MM.1S (cell line): ENCODE results near the gene BCAS3.

Experiments used
- DNase-seq: peaks from one replicate; pipeline ENCODE4 v3.0.0-alpha.2; 2015
- H2AFZ ChIP-seq: fragments of 300-600 bp; sonication (generic); 2 replicates; pipeline ENCODE4 v1.6.0; 2016; ENCODE audit warnings: antibody characterized with exemption, low read length
- H3F3A ChIP-seq: fragments of 300-600 bp; sonication (generic); 2 replicates; pipeline ENCODE4 v1.6.1; 2016; ENCODE audit warnings: mild to moderate bottlenecking, antibody characterized with exemption, low read length, moderate library complexity, mixed read lengths; ENCODE audit not compliant: insufficient read depth
- H3K27ac ChIP-seq: fragments of 300-600 bp; sonication (generic); 2 replicates; pipeline ENCODE4 v1.5.1; 2016; ENCODE audit warnings: mild to moderate bottlenecking, low read length
- H3K27me3 ChIP-seq: fragments of 300-600 bp; sonication (generic); replicated peaks from 2 replicates; pipeline ENCODE4 v1.6.0; 2016; ENCODE audit warnings: low read length; ENCODE audit not compliant: insufficient read depth
- H3K36me3 ChIP-seq: fragments of 300-600 bp; sonication (generic); replicated peaks from 2 replicates; pipeline ENCODE4 v1.6.1; 2016; ENCODE audit warnings: mild to moderate bottlenecking, low read length, mixed read lengths; ENCODE audit not compliant: insufficient read depth
- H3K4me1 ChIP-seq: fragments of 300-600 bp; sonication (generic); 2 replicates; pipeline ENCODE4 v1.6.1; 2016; ENCODE audit warnings: low read length, mixed read lengths
- H3K4me2 ChIP-seq: fragments of 300-600 bp; sonication (generic); 2 replicates; pipeline ENCODE4 v1.6.0; 2016; ENCODE audit warnings: low read depth, low read length
- H3K4me3 ChIP-seq: fragments of 300-600 bp; sonication (generic); 2 replicates; pipeline ENCODE4 v1.5.1; 2016; ENCODE audit warnings: low read length, mixed read lengths
- H3K79me2 ChIP-seq: fragments of 300-600 bp; sonication (generic); 2 replicates; pipeline ENCODE4 v1.6.1; 2016; ENCODE audit warnings: mixed run types, low read length, mixed read lengths
- H3K9ac ChIP-seq: fragments of 300-600 bp; sonication (generic); 2 replicates; pipeline ENCODE4 v1.6.1; 2016; ENCODE audit warnings: low read length, mixed read lengths
- H3K9me2 ChIP-seq: fragments of 300-600 bp; sonication (generic); replicated peaks from 2 replicates; pipeline ENCODE4 v1.6.1; 2016; ENCODE audit warnings: mild to moderate bottlenecking, low read length, mixed read lengths; ENCODE audit not compliant: insufficient read depth
- H3K9me3 ChIP-seq: fragments of 300-600 bp; sonication (generic); replicated peaks from 2 replicates; pipeline ENCODE4 v1.6.1; 2016; ENCODE audit warnings: mild to moderate bottlenecking, low read length, mixed read lengths; ENCODE audit not compliant: insufficient read depth
- H4K20me1 ChIP-seq: fragments of 300-600 bp; sonication (generic); 2 replicates; pipeline ENCODE4 v1.6.1; 2016; ENCODE audit warnings: mild to moderate bottlenecking, low read length, moderate library complexity, mixed read lengths; ENCODE audit not compliant: insufficient read depth
- EZH2 ChIP-seq: fragments of 300-600 bp; sonication (generic); optimal IDR thresholded peaks from 2 replicates; pipeline ENCODE3; 2017; ENCODE audit warnings: low read depth, mild to moderate bottlenecking, antibody characterized with exemption, low read length, mixed read lengths
- EZH2phosphoT487 ChIP-seq: fragments of 300-600 bp; sonication (generic); IDR thresholded peaks from 2 replicates; pipeline ENCODE4 v1.6.1; 2018; ENCODE audit warnings: antibody characterized with exemption, low read length
- TF ChIP-seq, protein P1 (sequence below): fragments of 300-600 bp; sonication (generic); IDR thresholded peaks from 2 replicates; pipeline ENCODE4 v1.5.1; 2016; ENCODE audit warnings: antibody characterized with exemption, low read length, mixed read lengths

BCAS3 gene

DNA sequence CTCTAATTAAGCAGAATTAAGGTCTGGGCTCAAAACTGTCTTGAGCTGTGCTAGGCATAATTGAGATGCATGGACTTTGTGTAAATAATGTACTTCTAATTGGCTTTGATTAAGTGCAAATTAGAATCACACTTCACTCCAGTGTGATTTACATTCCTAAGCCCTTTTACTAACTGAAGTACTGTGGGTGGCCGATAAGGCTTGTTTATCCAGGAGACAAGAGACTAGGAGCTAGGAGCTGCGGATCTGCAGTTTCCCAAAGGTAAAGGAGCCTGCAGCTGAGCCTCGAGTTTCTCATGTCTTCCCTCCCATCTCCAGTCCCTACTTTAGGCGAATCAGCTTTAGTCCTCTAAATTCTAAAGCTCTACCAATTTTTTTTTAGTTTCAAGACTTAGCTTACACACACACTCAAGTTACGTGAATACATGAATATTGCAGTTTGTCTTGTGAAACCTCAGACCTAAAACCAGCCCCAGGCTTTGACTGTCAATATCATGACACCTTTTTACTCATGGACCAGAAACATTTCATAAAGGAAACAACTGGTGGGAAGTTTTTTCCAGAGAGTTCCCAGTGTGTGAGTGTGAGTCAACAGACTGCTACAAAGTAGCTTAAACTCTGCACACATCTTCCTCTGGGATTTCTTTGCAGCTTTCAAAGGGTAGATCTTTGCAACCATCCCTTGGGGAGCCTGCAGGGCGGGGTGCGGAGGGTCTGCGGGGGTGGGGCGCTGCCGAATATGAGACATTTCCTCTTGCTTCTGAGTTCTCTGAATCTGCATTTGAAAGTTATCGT is 608.1 kb downstream of the BCAS3 start:
- Histone ChIP-seq H3K4me3 (no peak overlapping the region), H3K27me3 (no peaks in the 10 kb centered on the region), H3K27ac (no peak overlapping the region), H3K9ac (no peak overlapping the region), H3K36me3 (no peaks in the 10 kb centered on the region), H3F3A (no peaks in the 10 kb centered on the region), H3K4me1 (no peaks in the 10 kb centered on the region), H3K9me3 (no peaks in the 10 kb centered on the region), H4K20me1 (no peaks in the 10 kb centered on the region), H2AFZ (no peak overlapping the region), H3K4me2 (no peak overlapping the region), H3K9me2 (no peaks in the 10 kb centered on the region), H3K79me2 (no peaks in the 10 kb centered on the region)
- DNase-seq, result no peak
- TF ChIP-seq, protein P1, sequence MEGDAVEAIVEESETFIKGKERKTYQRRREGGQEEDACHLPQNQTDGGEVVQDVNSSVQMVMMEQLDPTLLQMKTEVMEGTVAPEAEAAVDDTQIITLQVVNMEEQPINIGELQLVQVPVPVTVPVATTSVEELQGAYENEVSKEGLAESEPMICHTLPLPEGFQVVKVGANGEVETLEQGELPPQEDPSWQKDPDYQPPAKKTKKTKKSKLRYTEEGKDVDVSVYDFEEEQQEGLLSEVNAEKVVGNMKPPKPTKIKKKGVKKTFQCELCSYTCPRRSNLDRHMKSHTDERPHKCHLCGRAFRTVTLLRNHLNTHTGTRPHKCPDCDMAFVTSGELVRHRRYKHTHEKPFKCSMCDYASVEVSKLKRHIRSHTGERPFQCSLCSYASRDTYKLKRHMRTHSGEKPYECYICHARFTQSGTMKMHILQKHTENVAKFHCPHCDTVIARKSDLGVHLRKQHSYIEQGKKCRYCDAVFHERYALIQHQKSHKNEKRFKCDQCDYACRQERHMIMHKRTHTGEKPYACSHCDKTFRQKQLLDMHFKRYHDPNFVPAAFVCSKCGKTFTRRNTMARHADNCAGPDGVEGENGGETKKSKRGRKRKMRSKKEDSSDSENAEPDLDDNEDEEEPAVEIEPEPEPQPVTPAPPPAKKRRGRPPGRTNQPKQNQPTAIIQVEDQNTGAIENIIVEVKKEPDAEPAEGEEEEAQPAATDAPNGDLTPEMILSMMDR, result no peak
- TF ChIP-seq EZH2, result no peak
- TF ChIP-seq EZH2phosphoT487, result no peak

DNA sequence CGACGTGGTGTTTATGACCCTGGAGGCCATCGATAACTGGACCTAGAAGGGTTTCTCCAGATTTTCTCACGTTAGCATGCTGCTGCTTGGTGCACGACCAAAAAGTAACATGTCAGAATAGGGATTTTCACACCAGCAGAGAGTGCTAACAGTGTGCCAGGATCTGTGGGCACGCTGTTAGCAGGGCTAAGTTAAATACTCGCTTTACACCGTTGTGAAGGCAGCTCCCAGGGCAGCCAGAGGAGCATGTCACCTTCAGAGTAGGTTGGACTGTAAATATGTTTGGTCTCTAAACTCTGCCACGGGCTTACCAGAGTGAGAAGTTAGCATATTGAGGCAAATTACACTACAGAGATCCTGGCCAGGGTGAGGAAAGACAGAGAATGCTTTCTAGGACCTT is 608.8 kb downstream of the BCAS3 start:
- no peak overlapping the region for H3K27ac ChIP-seq
- no peaks in the 10 kb centered on the region for H3K27me3 ChIP-seq
- no peak overlapping the region for H2AFZ ChIP-seq
- no peaks in the 10 kb centered on the region for H3K9me2 ChIP-seq
- H3K9me3 ChIP-seq, result no peaks in the 10 kb centered on the region
- H3K4me2 ChIP-seq, result no peak overlapping the region
- no peaks in the 10 kb centered on the region for H3K79me2 ChIP-seq
- no peaks in the 10 kb centered on the region for H4K20me1 ChIP-seq
- no peaks in the 10 kb centered on the region for H3K36me3 ChIP-seq
- no peaks in the 10 kb centered on the region for H3K4me1 ChIP-seq
- no peak for DNase-seq
- TF ChIP-seq EZH2phosphoT487, result no peak
- H3F3A ChIP-seq, result no peaks in the 10 kb centered on the region
- H3K4me3 ChIP-seq, result no peak overlapping the region
- H3K9ac ChIP-seq, result no peak overlapping the region

DNA sequence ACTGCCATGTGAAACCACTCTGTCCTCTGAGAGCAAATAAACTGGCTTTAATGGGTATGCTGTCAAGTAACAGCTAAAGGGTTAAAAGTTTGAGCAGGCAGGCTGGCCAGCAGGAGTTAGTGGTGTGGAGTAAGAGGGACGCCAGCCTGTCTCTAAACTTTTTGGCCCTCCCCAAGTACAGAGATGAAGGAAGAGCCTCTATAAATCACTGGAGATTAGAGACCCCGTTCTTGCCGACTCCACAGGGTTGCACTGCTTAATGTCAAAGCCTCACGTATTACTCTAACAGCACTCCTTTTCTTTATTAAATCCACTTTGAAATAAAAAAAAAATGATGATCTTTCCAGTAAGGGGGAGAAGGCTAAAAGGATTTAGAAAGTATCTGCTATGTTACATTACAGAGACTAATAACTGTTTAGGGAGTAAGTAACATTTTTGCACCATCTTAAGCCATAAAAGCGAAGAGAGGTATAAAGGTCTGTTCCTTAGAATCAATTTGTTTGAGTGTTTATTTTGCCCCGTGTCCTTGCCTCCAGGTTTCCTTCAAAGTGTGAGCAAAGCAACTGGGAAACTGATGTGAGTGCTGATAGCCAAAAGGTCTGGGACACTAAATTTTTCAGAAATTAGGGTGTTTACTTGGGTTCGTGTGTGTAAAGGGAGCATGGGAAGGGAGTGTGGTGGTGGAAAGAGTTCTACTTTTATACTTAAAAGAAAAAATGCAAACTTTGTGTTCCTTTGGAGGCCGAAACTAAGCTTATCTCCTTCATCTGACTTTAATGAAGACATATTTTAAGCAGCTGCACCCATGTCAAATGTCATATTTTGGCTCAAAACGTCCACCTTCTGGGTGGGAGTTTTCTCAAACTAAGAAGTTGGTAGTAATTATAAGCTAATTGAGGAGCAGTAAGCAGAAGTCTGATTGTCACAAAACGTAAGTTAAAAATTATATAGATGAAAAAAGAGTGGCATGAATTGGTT is 612.0 kb downstream of the BCAS3 start:
- Histone ChIP-seq H2AFZ (no peak overlapping the region), H3K4me1 (no peaks in the 10 kb centered on the region), H3K9ac (no peak overlapping the region), H4K20me1 (no peaks in the 10 kb centered on the region), H3K79me2 (no peaks in the 10 kb centered on the region), H3K27ac (no peak overlapping the region), H3K27me3 (no peaks in the 10 kb centered on the region), H3K36me3 (no peaks in the 10 kb centered on the region), H3F3A (no peaks in the 10 kb centered on the region), H3K4me2 (no peak overlapping the region), H3K9me3 (no peaks in the 10 kb centered on the region), H3K9me2 (no peaks in the 10 kb centered on the region), H3K4me3 (no peak overlapping the region)
- TF ChIP-seq EZH2 (no peak), EZH2phosphoT487 (no peak)
- TF ChIP-seq, protein P1, result no peak
- no peak for DNase-seq
